Measurements from ENCODE around the gene DISP3.
"Not testable (repeated sequence)": the region's sequence is repeated elsewhere in the genome, so short reads cannot be mapped to it uniquely, and the experiment has no call there.

Gene DISP3

GRCh38 chr1:11560061-11560460 lies 81.1 kb downstream of the DISP3 start:
- no peak for DNase-seq

GRCh38 chr1:11561740-11562139 lies 82.8 kb downstream of the DISP3 start:
- DNase-seq: no peak

GRCh38 chr1:11562664-11563063 lies 83.7 kb downstream of the DISP3 start:
- no peak for DNase-seq

GRCh38 chr1:11563560-11564069 lies 84.7 kb downstream of the DISP3 start:
- DNase-seq: peak; percentile 56

GRCh38 chr1:11564237-11564636 lies 85.3 kb downstream of the DISP3 start:
- DNase-seq: no peak

GRCh38 chr1:11566042-11566850 lies 87.3 kb downstream of the DISP3 start:
- DNase-seq: no peak

GRCh38 chr1:11567244-11568065 lies 88.5 kb downstream of the DISP3 start:
- no peak for DNase-seq

- DNase-seq: no peak
These were observed 89.7 kb downstream of the DISP3 start for GRCh38 chr1:11568687-11569086.

- no peak for DNase-seq
These were observed 90.6 kb downstream of the DISP3 start for GRCh38 chr1:11569551-11569950.

GRCh38 chr1:11569954-11570353 lies 91.0 kb downstream of the DISP3 start:
- DNase-seq: no peak

- no peak for DNase-seq
These were observed 91.9 kb downstream of the DISP3 start for GRCh38 chr1:11570821-11571380.

- no peak for DNase-seq
These were observed 93.1 kb downstream of the DISP3 start for GRCh38 chr1:11571906-11572616.

- no peak for DNase-seq
These were observed 94.2 kb downstream of the DISP3 start for GRCh38 chr1:11573116-11573692.

- DNase-seq: no peak
These were observed 96.6 kb downstream of the DISP3 start for GRCh38 chr1:11575553-11575952.

- no peak for DNase-seq
These were observed 97.3 kb downstream of the DISP3 start for GRCh38 chr1:11576109-11576875.

GRCh38 chr1:11578004-11578403 lies 99.0 kb downstream of the DISP3 start:
- no peak for DNase-seq

- DNase-seq: no peak
These were observed 100.6 kb downstream of the DISP3 start for GRCh38 chr1:11579506-11579905.

GRCh38 chr1:11580049-11580448 lies 101.1 kb downstream of the DISP3 start:
- not testable (repeated sequence) for DNase-seq

GRCh38 chr1:11581445-11581991 lies 102.6 kb downstream of the DISP3 start:
- DNase-seq: no peak

- DNase-seq: no peak
These were observed 106.4 kb downstream of the DISP3 start for GRCh38 chr1:11585389-11585788.

Data from NCI-H1105 (cell line).